LNCAP (cell line): ENCODE data around the gene INPP4B.

Experiments
- TF ChIP-seq, protein P1 (sequence below): fragments of 450-650 bp; IDR thresholded peaks from 2 replicates; pipeline ENCODE4 v1.5.1; 2017; ENCODE audit warnings: mild to moderate bottlenecking

INPP4B gene

DNA sequence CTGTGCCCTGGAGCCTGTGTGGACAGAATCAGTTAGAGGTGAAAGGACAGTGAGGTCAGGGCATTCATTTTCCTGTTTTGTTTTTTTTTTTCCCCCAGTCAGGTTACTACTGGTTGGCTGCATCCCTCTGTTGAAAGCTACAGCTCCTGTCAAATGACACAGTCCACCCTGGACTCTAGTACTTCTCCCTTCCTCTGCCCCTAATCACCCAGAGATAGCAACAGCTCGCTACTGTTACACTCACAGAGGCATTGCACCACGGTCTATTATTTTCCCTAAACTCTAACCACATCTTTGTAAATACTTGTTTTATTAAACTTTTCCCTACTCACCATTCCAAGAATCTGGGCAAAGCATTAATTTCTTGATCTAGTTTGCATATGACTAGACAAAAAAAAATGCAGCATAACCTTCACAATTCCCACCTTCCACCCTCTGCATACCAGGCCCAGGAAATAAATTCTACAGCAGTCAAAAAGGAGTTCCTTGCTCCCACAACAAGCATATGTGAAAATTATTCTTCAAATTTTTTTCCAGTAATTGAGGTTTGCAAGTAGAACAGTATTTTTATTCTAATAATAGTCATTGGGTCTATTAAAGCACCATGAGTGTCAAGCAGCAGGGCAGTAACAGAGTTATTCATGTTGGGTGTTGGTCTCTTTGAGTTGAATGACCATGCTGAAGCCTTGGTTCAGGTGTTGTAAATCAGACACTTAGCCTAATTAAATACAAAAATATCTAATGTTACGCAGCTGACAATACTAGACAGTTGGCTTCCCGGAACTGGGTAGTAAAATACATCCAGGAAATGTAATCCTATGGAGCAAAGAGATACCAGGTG, 329.2 kb downstream of the INPP4B start:
- TF ChIP-seq, protein P1, sequence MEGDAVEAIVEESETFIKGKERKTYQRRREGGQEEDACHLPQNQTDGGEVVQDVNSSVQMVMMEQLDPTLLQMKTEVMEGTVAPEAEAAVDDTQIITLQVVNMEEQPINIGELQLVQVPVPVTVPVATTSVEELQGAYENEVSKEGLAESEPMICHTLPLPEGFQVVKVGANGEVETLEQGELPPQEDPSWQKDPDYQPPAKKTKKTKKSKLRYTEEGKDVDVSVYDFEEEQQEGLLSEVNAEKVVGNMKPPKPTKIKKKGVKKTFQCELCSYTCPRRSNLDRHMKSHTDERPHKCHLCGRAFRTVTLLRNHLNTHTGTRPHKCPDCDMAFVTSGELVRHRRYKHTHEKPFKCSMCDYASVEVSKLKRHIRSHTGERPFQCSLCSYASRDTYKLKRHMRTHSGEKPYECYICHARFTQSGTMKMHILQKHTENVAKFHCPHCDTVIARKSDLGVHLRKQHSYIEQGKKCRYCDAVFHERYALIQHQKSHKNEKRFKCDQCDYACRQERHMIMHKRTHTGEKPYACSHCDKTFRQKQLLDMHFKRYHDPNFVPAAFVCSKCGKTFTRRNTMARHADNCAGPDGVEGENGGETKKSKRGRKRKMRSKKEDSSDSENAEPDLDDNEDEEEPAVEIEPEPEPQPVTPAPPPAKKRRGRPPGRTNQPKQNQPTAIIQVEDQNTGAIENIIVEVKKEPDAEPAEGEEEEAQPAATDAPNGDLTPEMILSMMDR: no peak

DNA sequence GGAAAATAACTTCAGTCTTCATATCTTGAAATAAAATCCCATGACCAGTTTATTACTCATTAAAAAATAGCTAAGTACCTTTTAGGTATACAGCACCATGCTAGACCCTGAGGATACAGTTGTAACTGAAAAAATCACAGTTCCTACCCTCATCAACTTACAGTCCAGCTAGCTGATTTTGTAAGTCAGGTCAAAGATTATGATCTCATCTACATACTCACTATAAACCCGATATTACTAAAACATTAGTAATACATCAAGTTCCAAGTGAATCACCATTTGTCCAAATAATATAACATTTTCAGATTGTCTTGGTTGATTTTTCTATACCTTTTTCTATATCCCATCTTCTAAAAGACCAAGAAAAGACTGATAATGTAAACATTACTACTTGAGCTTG, 333.9 kb downstream of the INPP4B start:
- TF ChIP-seq, protein P1: no peak

DNA sequence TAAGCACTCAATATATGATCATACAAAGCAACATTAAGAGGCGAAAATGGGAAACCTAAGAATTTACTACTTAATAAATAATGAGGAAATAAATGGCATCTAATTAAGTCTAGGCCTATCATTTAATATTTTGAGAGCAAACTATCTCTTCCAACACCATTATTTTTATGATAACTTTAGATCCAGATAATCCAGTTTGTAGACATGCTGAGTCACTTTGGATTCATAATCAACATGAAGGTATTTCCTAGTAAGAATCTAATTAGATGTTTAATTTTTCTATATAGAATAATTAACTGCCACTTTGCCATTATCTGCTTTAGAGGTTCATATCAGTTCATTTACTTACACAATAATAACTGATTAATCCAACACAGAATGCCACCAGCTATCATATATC, 336.2 kb downstream of the INPP4B start:
- TF ChIP-seq, protein P1: no peak

DNA sequence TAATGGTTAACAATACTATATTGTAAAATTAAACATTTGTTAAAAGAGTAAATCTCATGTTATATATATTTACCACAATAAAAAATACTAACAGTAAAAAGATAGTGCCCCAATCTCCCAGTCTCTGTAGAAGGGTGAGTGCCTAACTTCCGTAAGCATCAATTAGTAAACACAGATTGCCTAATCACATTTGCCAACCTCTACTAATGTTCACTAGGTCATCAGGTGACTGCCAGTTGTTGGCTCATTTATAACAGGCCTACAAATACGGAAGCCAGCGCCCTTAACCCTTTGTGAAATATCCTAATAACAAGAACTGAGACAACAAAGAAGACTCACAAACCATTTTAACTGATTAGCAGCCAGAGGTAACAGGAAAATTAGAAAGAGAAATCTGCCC, 345.1 kb downstream of the INPP4B start:
- TF ChIP-seq, protein P1: no peak

DNA sequence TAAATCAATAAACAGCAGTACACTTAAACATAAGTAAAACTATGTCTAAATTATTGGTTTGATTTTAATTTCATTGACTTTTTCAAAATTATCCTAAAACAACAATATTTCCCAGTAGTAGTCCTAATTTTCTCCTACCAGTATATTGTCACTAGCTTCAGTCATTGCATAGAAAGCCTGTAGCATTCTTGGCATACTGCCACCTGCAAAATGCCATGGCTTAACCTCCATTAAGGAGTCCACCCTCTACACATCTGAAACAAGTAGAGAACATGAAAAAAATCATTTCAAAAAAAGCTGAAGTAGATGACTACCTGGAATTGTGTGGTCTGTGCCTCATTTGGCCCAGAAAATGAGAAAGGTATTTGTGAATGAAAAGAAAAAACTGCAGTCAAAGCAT, 348.5 kb downstream of the INPP4B start:
- TF ChIP-seq, protein P1: no peak

DNA sequence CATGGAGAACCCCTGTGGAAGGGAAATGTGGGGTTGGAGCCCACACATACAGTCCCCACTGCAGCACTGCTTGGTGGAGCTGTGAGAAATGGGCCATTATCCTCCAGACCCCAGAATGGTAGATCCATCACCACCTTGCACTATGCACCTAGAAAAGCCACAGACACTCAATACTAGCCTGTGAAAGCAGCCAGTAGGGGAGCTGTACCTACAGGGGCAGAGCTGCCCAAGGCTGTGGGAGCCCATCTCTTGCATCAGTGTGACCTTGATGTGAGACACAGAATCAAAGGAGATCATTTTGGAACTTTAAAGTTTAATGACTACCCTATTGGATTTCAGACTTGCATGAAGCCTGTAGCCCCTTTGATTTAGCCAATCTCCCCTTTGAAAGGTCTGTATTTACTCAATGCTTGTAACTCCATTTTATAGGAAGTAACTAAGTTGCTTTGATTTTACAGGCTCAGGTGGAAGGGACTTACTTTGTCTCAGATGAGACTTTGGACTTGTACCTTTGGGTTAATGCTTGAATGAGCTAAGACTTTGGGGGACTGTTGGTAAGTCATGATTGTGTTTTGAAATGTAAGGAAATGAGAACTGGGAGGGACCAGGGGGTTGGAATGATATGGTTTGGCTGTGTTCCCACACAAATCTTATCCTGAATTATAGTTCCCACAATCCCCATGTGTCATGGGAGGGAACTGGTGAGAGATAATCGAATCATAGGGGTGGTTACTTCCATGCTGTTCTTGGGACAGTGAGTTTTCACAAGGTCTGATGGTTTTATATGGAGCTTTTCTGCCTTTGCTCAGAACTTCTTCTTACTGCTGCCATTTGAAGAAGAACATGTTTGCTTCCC, 352.6 kb downstream of the INPP4B start:
- TF ChIP-seq, protein P1: no peak

DNA sequence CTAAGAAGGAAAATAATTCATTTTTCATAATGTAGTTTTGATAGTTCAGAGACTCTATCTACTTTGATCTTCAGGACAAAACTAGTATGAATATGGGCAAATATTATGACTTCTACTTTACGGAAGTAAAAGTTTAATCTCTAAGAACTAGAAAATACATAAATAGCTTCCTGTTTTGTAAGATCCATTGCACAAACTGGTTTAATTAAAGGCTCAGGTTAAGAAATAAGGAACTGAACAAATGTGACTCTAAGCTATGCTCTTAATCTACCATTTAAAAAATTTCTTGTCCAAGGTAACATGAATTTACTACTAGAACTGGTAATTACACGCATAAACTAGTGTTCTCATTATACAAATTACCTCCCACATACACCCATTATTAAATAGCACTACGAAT, 360.6 kb downstream of the INPP4B start:
- TF ChIP-seq, protein P1: no peak
